GM19372 (cell line): Measurements from ENCODE around the gene SAMD13.

ENCODE experiments used
- ATAC-seq: cut with Tn5 transposase; IDR thresholded peaks from one replicate; pipeline ENCODE4 v1.9.1; 2021; ENCODE audit warnings: mild to moderate bottlenecking, low read depth, moderate library complexity; ENCODE audit not compliant: unreplicated experiment

Gene SAMD13

DNA sequence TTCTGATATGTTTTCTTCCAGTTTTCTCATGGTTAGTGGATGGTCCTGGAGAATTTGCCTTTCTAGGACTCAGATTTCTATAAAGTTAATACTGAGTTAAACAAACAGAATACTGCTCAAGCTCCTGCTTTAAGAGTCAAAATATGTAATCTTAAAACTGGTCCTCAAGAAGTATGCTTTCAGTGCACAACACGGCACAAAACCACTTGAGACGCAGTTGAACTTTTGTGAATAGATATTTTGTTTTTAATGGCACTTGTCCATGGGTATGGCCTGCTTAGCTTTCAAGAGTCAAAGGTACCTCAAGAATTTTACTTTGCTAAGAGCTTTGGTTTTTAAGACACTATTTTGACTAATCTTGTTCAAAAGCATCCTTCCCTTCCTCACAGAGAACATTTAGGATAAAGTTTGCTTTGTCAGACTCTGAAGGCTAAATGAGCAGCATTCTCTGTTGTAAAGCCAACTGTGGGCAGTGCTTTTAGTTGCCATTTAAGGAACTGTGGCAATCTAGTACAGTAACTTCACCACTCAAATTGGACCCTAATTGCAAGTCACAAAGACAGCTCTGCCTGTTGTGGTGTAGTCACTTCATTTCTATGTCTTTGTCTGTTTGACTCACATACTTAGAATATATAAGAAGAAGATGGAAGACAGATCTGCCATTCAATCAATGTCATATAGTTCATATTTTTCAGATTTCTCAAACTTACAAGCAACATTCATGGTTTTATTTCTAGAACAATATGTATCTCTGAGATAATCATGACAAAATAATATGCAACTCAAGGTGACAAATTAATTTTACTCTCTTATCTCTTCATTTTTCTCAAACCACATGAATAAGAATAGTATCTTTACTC, 28.8 kb downstream of the SAMD13 start:
- ATAC-seq = no peak

DNA sequence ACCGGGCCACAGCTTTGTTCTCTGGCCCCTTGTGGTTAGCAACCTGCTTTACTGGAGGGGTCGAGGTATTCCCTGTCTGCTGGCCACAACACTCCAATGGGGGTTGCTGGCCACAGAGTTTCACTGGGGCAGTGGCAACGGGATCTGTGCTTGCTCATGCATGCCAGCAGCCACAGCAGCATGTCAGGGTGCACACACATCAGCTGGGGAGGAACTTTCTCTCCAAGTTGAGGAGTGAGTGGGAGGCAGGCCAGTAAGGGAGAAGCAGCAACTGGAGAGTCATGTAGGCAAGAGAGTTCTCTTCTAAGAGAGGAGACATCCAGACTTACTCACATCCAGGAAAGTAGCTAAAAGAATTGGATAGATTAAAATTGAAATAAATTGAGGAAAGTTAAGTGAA, 38.0 kb downstream of the SAMD13 start:
- no peak for ATAC-seq

DNA sequence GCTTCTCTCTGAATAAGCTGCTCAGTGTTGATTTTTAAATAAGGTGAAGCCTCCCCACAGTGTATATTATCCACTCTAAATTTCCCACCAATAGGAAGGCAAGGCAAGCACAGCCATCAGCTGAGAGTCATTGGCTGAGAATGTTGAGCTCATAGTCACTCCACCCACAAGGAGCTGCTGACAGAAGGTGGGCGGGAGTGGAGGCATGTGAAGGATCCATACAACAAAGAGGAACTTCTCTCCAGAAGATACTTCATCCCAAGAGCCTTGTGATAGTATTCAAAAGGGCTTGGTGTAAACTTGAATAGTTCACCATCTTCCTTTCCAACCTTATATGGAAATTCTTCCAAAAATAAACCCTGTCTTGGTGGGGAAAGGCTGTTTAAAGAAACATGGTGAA, 42.8 kb downstream of the SAMD13 start:
- ATAC-seq = no peak

DNA sequence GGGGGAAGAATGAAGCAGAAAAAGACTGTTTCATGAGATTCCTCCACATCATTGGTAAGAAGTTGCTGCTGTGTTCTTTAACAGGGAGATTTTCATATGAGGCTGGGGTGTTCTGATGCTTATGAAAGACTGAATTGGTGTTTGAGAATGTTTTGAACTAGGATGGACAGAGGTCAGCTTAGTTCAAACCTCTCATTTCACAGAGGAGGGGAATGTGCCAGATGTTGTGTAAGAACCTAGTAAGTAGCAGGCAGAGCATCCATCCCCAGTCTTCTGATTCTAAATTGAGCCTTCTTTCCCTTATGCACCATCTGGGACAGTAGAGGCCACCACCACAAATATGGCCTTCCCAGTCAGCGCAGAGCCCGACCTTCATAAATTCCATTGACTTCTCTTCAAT, 43.7 kb downstream of the SAMD13 start:
- no peak for ATAC-seq

DNA sequence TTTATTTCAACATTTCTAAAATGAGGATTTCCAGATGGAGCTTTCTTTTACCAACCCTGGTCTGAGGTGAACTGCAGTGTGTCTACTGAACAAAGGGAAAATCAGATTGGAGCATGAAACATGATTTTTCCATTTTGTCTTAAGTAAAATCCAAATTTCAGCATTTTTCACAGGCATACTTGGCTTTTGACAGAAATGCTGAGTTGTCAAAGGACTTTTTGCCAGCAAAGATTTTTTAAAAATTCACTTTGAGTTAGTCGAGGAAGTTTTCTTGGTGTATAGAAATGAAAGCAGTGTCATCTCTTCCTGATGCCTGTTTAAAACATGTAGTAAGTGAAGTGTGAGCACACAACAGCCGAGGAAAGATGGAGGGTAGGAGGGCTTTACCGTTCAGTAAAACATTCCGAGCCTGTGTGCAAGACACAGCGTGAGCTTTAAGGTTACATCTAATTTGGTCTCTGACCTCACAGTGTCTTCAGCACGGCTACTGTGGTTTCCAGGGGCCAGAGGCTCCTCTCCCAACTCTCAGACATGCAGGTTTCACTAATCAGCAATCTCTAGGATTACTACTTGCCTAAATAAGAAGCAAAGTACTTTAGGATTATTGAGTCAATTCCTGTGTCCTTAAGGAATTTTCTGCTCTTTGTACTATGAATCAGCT, 45.9 kb downstream of the SAMD13 start:
- ATAC-seq = no peak

DNA sequence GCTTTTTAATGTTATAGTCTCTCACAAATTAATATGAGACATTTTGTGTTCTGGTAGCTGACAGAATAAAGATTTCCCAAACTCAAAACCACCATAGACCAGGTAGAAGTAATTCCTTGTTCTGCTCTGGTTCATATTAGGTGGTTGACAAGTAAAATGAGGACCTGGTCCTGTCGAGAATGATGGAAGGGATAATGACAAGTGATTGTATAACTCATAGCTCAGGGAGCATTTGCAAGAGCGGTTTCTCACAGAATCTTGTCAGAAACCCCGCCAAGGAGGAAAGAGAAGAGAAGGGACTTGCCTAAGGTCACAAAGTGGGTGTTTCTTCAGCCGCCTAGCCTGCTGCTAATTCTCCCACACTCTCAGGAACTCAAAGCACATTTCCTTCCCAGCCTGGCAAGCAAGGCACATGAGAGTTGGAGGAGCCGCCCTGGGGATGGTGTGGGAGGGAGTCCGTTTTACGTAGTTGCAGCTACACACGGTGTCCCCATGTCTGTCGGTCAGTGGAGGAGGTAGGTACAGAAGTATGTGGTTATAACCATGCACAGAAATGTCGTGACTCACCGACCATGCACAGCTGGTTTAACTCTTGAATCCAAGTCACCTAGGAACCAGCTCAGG, 46.5 kb downstream of the SAMD13 start:
- ATAC-seq = no peak

DNA sequence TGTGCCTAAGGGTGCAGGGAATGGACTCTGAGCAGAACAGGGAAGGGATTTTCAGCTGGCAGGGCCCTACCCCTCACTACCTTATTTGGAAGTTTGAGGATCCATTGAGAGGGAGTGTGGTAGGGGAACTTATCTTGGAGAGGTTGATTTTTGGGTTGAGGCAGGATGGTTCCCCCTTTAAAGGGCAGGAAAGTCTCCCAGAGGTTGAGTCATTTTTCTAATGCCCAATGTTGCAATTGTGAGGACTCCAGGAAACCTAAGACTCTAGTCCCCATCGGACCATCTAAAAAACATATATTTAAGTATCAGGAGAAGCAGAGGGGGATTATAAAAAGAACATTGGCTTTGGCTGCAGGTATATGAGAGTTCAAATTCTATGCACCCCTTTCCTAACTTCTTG, 47.3 kb downstream of the SAMD13 start:
- ATAC-seq = no peak

DNA sequence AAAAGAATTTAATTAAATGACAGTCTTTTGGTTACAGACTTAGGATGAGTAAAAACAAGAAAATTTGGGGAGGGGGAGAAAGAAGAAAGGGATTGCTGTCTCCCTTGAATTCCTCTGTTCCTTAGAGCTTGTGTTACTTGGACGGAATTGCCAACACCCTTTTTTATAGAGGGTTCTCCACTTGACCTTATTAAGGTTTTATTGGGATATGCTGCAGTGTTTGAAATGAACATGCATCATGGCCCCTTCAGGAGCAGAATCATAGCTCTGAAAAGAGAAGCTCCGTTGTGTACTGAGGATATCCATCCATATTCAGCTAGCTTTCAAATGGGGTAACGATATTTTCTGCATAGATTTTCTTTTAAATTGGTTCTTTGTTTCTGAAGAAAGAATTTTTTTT, 48.6 kb downstream of the SAMD13 start:
- no peak for ATAC-seq

DNA sequence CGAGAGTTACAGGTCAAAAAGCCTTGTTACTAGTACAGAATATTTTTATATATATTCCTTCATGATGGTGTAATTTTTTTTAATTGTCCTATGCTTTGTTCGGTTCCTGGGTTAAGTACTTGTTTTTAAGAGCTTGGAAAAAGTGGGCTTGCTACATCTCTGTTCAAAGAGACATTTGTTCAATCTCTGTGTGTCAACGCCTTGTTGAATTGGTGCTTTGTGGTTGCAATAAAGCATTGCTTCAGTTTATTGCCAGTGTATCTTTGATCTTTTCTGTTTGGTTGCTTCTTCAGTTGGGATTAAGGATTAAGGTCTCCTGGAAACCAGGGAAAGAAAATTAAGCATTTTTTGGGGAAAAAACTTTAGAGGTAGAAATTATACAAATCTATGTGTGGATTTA, 49.0 kb downstream of the SAMD13 start:
- ATAC-seq = no peak

DNA sequence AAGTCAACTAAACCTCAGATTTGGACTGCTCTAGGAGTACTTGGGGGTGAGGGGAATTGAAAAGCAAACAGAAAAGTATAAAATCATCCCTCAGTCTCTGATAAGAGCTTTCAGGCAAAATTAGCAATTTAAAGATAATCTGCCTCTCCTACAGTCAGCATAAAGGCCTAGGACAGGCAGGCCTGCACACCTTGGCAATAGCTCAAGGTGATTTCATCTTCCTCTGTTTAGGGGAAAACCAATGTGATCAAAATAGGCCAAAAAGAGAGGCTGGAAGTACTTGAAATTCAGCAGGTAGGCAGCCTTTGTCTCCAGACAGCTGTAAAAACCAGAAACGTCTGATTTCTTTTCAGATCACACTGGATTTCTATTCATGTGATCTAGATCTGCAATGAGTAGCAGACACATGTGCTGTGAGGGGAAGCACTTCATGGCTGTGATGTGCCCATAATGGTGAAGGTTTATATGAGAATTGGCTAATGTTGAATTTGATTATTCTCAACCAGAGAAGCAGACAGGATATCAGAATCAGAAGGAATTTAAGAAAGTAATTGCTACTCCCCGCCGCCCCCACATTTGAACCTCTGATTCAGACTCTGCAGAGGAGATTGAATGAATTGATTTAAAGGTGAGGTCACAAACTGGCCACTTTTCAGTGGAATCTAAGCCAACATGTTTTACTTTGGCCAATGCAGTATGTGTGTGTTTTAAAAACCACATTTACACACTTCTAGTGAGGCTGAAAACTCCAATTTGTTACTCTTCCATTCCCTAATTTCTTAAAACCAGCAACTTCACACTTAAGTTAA, 51.0 kb downstream of the SAMD13 start:
- ATAC-seq = no peak

DNA sequence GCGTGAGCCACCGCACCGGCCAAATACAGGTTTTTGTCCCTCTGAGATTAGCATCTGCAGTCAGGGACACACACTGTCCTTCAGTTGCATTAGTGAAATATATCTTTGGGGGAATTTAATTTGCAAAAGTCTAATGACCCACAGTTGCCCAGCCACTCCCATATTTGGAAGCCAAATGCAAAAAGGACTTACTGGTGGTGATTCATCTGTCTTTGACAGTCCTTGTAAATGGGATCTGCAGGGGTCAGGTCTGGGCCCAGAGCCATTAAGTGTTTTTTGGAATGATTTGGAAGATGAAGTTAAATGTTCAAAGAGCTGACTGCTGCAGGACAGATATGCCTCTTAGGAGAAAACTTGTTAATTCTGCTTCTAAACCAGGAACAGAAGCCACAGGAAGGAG, 52.2 kb downstream of the SAMD13 start:
- no peak for ATAC-seq

DNA sequence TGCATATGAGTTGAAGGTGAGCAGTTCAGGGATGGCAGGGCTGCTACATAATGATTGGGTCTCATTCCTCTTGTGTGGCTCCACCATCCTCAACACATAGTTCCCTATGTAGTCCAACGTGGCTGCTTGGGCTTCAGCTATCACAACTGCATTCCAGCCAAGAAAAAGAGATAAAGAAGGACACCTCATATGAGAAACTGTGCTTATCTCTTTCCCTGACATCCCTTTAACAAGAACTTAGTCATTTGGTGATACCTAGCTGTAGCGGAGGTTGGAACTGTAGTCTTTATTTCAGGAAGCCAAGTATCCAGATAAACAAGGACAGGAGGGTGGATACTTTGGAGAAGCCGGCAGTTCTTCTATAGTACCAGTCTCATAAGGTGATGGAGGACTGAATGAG, 54.0 kb downstream of the SAMD13 start:
- ATAC-seq = no peak

DNA sequence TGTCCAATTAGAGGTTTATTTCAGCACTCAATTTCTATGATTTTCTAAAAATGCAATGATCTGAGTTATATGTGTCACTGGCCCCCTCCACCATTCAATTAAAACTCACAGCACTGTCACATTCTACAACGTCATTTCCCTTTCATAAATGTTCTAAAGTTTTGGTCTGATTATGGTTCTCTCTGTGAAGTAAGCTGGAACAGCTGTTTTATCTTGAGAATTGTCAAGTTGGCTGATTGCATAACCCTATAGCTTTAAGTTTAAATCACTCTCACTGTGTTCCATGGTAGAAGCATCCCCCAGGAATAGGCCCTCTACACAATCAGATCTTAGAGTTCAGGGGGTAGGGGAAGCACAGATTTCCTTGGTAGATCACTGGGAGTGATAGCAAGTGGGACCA, 55.4 kb downstream of the SAMD13 start:
- no peak for ATAC-seq

DNA sequence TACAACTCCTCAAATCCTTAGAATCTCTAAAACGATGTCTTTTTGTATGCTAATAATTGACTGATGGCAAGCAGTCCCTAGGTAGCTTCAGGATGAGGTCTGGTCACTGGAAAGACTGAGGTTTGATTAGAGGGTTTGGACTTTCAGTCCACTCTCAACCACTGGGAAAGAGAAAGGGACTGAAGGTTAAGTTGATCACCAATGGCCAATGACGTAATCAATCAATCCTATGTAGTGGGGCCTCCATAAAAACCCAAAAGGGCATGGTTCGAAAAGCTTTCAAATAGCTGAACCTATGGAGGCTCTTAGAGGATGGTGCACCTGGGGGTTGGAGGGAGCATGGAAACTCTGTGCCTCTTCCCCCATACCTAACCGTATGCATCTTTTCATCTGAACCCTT, 57.2 kb downstream of the SAMD13 start:
- ATAC-seq = no peak

DNA sequence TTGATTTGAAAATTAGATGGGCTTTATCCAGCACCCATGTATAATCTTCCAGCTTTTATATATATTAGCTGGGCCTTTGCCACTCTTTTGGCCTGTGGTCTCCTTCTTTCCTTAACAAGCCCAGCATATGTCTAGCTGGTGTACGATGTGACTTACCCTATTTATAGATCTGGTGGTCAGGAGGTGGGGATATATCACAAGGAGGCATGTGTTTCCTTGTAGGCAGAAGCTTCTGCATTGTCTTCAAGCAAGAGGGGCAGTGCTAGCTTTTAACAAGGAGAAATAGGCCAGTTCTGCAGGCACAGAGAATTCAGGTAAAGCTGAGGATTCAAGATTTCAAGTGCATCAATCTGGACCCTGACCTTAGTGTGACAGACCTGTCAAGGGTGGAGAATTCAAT, 58.8 kb downstream of the SAMD13 start:
- ATAC-seq = no peak

DNA sequence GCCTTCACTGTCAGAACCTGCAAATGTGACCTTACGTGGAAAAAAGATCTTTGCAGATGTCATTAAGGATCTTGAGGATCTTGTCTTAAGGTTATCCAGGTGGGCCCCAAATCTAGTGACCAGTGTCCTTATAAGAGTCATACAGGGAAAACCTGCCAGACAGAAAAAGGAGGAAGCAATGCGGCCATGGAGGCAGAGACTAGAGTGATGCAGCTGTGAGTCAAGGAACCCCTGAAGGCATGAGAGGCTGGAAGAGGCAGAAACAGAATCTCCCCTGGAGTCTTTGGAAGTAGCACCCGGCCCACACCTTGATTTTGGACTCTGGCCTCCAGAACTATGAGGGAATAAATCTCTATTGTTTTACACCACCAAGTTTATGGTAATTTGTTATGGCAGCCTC, 60.3 kb downstream of the SAMD13 start:
- no peak for ATAC-seq

DNA sequence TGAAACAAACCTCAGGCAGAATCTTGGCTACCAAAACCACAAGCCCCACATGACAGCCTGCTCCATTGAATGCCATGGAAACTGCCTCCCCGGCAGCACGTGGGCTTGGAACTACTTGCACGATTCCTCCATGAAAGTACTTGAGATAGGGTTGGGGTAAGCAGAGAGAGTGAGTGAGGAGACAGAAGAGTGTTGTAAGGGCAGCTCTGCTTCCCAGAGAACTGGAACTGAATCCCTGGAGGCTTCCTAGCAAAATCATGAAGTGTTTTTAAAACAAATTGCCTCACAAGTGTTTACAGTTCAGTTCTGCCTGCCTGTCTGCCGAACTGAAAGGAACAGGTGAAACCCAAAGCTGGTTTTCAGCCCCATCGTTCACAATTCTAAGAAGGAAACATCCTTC, 61.5 kb downstream of the SAMD13 start:
- ATAC-seq = no peak

DNA sequence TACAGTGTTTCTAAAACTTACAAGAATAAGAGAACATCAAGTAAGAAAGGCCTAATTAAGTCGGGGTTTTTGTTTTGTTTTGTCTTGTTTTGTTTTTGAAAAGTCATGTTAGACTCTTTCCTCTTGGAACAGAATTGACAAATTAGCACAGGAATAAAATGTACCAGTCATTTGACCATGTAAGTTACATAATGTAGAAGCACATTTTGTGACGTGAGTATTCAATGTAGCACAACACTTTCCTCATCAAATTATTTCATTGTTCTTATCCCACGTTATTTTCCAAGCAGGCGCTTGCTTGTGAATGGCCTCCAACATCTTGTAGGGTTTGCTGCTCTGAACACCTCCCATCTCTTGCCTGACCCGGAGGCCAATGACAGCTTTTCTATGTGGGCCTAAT, 62.1 kb downstream of the SAMD13 start:
- no peak for ATAC-seq

DNA sequence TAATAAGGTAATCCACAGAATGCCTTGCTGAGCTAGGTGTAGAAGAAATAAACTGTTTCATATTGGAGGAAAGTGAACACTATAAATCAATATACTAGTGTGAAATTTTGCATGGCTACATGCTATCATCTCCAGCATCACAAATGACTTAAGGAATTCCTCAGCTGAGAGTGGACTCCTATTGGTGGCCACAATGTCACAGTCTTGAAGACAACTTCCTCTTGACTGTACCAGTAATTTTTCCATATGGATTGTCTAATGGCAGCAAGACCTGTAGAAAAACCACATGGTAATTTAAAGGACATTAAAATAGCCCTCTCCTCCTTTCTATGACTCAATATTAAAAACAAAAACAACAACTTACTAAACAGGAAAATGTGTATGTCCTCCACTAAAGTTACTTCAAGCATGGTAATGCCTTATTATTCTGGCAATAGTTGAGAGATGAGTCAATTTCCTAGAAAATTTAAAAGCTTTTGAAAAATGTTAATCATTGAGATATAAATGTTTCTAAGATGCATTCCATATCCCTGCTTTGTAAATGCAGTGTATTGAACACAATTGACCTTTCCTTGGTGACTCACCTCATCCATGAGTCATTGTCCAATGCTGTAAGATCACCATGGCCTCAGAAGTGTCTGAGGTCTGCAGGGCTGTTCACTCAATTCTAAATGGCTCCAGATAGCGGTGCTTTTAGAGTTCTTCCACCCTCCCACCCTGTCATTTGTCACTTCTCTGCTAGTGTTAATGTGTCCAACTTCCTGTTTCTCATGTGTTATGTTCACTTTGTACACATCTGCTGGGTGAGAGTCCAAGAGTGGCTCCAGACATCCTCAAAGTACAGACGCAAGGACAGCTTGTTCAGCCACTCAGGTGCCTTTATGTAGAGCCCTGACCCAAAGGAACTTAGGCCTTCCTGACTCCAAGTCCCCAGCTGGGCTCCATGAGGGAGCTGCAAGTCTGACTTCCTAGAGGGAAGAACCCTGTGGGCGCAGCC, 64.0 kb downstream of the SAMD13 start:
- no peak for ATAC-seq

DNA sequence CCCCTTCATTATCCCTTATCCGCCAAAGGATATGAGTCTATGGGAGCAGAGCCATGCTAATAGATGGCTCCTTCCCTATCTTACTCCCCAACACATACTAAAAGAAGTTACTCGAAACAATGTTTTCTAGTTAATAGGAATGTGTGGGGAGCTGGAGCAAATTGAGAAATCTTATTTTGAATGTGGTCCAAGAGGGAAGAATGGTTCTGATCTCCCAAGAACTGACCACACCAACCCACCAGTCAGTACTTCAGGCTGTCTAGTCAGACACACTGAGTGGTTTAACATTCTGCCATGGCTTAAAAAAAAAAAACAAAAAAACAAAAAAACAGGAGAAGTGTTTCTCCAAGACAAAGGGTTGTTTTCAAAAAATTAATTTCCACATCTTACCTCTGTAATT, 65.3 kb downstream of the SAMD13 start:
- ATAC-seq = no peak
